Chondrocyte (in vitro differentiated cells): ENCODE results near the gene PRSS50. TPM values are rescaled to one million over a fixed set of nuclear protein-coding genes. Genes with fewer than 3 reads are reported as not detected.

Source experiments
- DNase-seq: peaks from one replicate; pipeline ENCODE4 v3.0.0; 2021; ENCODE audit warnings: mixed read lengths, low spot score
- H3K27ac Mint-ChIP-seq: one replicate; pipeline ENCODE4 v1.8.0; 2021; ENCODE audit warnings: mild to moderate bottlenecking, moderate library complexity, mixed read lengths; ENCODE audit not compliant: unreplicated experiment
- H3K27me3 Mint-ChIP-seq: 2 replicates; pipeline ENCODE4 v1.8.0; 2021; ENCODE audit warnings: low read depth, mixed read lengths
- H3K36me3 Mint-ChIP-seq: 2 replicates; pipeline ENCODE4 v1.8.0; 2021; ENCODE audit warnings: low read depth, mixed read lengths
- H3K4me1 Mint-ChIP-seq: 2 replicates; pipeline ENCODE4 v1.8.0; 2021; ENCODE audit warnings: low read depth, mild to moderate bottlenecking, mixed read lengths
- H3K4me3 Mint-ChIP-seq: one replicate; pipeline ENCODE4 v1.8.0; 2021; ENCODE audit warnings: mild to moderate bottlenecking, moderate library complexity, mixed read lengths; ENCODE audit not compliant: unreplicated experiment
- H3K9me3 Mint-ChIP-seq: 2 replicates; pipeline ENCODE4 v1.8.0; 2021; ENCODE audit warnings: low read depth, mixed read lengths
- long read RNA-seq: library from polyadenylated mRNA; stranded (forward); transcript quantifications from one replicate; pipeline ENCODE4 v2.0.0, GENCODE V29; 2021
- total RNA-seq: library from RNA; stranded (reverse); gene quantifications from 3 replicates; pipeline ENCODE4 v1.2.1, GENCODE V29; 2021
- TF ChIP-seq, protein P1 (sequence below): fragments of 200-600 bp; sonication (generic); IDR thresholded peaks from 2 replicates; pipeline ENCODE4 v1.5.0; 2021; ENCODE audit warnings: antibody characterized with exemption, mild to moderate bottlenecking, moderate library complexity

Gene PRSS50, protein sequence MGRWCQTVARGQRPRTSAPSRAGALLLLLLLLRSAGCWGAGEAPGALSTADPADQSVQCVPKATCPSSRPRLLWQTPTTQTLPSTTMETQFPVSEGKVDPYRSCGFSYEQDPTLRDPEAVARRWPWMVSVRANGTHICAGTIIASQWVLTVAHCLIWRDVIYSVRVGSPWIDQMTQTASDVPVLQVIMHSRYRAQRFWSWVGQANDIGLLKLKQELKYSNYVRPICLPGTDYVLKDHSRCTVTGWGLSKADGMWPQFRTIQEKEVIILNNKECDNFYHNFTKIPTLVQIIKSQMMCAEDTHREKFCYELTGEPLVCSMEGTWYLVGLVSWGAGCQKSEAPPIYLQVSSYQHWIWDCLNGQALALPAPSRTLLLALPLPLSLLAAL
- total RNA-seq, result not detected in 3 replicates
- long read RNA-seq, result 0 reads

DNA sequence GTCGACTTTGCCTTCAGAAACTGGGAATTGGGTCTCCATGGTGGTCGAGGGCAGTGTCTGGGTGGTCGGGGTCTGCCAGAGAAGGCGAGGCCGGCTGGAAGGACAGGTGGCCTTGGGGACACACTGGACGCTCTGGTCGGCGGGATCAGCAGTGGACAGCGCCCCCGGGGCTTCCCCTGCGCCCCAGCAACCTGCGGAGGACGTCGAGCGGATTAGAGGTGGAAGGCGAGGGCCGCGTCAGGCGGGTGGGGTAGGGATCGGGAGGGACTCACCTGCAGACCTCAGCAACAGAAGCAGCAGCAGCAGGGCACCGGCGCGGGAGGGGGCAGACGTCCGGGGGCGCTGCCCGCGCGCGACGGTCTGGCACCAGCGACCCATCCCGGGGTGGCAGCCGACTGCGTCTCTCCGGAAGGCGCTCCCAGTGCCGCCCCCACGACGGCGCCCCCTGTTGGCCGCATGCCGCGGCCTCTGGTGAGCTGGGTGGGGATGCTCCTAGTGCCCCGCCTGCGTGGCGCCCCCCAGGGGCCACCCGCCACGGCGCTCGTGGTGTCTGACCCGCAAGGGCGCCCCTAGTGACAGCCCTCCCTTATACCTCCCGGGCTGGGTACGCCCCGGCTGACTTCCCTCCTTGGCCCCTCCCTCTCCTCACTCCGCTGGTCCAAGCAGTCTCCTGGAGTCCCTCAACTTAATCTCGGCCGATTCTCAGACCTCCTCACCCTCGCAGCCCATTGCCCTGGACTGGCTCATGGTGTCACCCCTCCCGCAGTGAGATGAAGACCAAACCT lies at the start of gene PRSS50:
Gene PRSS50, minus strand, starts transcription at position 423 of the 785 bp plus-strand sequence. Its CDS starts 45 bp downstream, at position 378.
- peaks cover 5% of the 10 kb centered on the region for H3K27me3 Mint-ChIP-seq
- TF ChIP-seq, protein P1, sequence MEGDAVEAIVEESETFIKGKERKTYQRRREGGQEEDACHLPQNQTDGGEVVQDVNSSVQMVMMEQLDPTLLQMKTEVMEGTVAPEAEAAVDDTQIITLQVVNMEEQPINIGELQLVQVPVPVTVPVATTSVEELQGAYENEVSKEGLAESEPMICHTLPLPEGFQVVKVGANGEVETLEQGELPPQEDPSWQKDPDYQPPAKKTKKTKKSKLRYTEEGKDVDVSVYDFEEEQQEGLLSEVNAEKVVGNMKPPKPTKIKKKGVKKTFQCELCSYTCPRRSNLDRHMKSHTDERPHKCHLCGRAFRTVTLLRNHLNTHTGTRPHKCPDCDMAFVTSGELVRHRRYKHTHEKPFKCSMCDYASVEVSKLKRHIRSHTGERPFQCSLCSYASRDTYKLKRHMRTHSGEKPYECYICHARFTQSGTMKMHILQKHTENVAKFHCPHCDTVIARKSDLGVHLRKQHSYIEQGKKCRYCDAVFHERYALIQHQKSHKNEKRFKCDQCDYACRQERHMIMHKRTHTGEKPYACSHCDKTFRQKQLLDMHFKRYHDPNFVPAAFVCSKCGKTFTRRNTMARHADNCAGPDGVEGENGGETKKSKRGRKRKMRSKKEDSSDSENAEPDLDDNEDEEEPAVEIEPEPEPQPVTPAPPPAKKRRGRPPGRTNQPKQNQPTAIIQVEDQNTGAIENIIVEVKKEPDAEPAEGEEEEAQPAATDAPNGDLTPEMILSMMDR, result peak; percentile 49
- H3K4me1 Mint-ChIP-seq, result no peaks in the 10 kb centered on the region
- no peak within 1 kb of the TSS for H3K4me3 Mint-ChIP-seq
- no peak for DNase-seq
- peaks cover 4% of the 10 kb centered on the region for H3K9me3 Mint-ChIP-seq
- no peak within 1 kb of the TSS for H3K27ac Mint-ChIP-seq
- no peaks in the 10 kb centered on the region for H3K36me3 Mint-ChIP-seq

DNA sequence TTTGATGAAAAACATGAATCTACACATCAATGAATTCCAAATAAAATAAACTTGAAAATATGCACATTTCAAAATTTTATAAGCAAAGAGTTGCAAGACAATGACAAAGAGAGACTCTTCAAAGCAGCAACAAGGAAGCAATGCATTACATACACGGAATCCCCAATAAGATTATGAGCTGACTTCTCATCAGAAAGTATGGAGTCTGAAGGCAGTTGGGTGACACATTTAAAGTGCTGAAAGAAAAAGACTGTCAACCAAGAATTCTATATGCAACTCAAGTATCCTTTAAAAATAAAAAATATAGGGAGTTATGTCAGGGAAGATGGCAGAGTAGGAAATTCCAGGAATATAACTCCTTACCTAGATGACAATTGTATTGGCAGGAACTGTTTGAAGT lies 46.5 kb upstream of the PRSS50 start:
- Mint-ChIP-seq H3K4me1 (no peaks in the 10 kb centered on the region), H3K27me3 (no peaks in the 10 kb centered on the region), H3K4me3 (no peak overlapping the region), H3K27ac (no peak overlapping the region), H3K36me3 (peaks cover 7% of the 10 kb centered on the region), H3K9me3 (peaks cover 41% of the 10 kb centered on the region)
- DNase-seq, result no peak
- TF ChIP-seq, protein P1, result no peak

DNA sequence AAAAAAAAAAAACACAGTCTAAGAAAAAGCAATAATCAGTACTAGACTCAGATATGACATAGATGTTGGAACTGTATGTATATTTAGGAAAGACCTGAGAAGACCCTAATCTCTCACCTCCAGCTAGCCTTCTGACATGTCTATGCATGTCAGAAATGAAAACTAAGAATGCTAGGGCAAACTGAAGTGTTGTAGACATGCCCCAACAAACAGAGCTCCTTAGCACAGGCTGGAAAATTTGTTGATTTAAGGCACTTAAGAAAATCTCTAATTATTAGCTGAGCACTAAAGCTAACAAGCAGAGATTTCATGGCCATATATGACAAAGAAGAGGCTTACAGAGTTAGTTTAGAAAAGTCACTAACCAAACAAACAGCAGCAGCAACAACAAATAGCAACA lies 45.5 kb upstream of the PRSS50 start:
- Mint-ChIP-seq H3K27ac (no peak overlapping the region), H3K36me3 (peaks cover 7% of the 10 kb centered on the region), H3K9me3 (peaks cover 37% of the 10 kb centered on the region), H3K27me3 (peaks cover 2% of the 10 kb centered on the region), H3K4me3 (no peak overlapping the region), H3K4me1 (no peaks in the 10 kb centered on the region)
- no peak for DNase-seq
- TF ChIP-seq, protein P1, result no peak

DNA sequence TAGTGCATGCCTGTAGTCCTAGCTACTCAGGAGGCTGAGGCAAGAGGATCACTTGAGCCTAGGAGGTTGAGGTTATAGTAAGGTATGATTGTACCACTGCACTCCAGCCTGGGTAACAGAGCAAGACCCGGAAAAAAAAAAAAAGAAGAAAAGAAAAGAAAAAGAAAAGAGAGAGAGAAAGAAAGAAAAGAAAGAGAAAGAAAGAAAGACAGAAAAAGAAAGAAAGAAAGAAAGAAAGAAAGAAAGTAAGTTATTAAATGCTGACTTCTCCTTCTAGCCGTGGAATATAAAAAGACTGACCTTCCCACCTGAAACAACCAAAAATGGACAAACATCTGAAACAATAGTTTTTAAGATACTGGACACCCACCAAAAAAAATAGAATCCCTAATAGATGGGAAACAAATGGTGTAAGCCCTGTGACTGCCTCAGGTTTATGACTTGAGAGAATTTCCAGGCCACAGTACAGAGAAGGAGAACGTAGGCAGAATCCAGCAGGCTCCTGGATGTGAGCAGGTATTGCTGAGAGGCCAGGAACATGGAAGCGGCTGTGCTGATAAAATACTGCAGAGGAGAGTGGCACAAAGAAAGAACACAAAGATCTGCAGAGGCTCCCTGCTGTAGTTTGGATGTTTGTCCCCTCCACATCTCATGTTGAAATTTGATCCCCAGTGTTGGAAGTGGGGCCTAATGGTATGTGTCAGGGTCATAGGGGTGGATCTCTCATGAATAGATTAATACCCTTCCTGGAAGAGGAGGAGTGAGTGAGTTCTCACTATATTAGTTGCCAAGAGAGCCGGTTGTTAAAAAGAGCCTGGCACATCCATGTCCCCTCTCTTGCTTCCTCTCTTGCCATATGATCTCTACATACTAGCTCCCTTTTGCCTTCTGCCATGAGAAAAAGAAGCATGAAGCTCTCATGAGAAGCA lies 41.8 kb upstream of the PRSS50 start:
- Mint-ChIP-seq H3K4me3 (no peak overlapping the region), H3K4me1 (no peaks in the 10 kb centered on the region), H3K27me3 (peaks cover 6% of the 10 kb centered on the region), H3K9me3 (peaks cover 18% of the 10 kb centered on the region), H3K27ac (no peak overlapping the region), H3K36me3 (peaks cover 7% of the 10 kb centered on the region)
- TF ChIP-seq, protein P1, result no peak
- DNase-seq, result no peak
